GM18907 (cell line): ENCODE data around the gene ST3GAL6.

Source experiments
- ATAC-seq: cut with Tn5 transposase; IDR thresholded peaks from one replicate; pipeline ENCODE4 v1.9.1; 2021; ENCODE audit warnings: mild to moderate bottlenecking, moderate library complexity; ENCODE audit not compliant: unreplicated experiment

Gene ST3GAL6

GRCh38 chr3:98839846-98840245, 76.7 kb downstream of the ST3GAL6 start:
- ATAC-seq, result no peak

GRCh38 chr3:98843266-98843959, 80.3 kb downstream of the ST3GAL6 start:
- ATAC-seq, result no peak
